ENCODE measurements around the gene UGT1A1.
"Not testable (repeated sequence)": the region's sequence is repeated elsewhere in the genome, so short reads cannot be mapped to it uniquely, and the experiment has no call there.

The UGT1A1 gene

DNA sequence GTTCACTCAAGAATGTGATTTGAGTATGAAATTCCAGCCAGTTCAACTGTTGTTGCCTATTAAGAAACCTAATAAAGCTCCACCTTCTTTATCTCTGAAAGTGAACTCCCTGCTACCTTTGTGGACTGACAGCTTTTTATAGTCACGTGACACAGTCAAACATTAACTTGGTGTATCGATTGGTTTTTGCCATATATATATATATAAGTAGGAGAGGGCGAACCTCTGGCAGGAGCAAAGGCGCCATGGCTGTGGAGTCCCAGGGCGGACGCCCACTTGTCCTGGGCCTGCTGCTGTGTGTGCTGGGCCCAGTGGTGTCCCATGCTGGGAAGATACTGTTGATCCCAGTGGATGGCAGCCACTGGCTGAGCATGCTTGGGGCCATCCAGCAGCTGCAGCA lies at the start of gene UGT1A1:
Gene UGT1A1 (plus strand): TSS at position 228 of the 400 bp plus-strand sequence. CDS start 18 bp downstream, at position 246.
- DNase-seq: no peak

DNA sequence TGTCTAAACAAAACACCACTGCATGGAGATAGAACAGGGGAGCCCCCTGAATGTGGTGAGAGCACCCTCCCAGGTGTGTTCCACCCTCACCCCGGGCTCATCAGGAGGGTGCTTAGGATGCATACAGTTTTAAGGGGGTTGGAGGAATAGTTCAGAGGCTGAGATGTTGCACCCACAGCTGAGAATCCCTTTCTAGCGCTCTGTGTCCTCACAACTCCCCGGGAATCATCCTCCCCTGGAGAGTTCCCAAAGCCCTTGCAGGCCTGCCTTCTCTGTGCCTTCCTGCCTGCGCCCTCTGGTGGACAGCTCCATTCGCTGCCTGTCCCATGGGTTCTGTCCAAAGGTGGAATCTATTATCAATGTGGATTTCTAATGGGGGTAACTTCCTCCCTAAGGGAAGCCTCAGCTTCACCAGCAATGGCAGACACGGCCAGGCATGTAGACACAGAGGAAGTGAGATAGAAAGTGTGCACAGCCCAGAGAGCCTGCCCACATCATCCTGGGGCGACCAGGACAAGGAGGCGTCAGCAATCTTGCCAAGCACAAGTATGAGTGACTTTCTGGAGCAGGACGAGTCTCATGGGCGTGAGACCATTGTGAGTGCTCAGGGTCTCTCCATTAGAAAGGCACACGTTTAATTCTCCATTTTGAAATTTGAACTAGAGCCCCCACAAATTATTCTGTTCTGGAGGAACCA lies 48.6 kb upstream of the UGT1A1 start:
- peak; percentile 39 for DNase-seq

- no peak for DNase-seq
These were observed 47.3 kb upstream of the UGT1A1 start, which contains the start of gene UGT1A5 for GRCh38 chr2:233712611-233713261. UGT1A5 (plus strand) TSS chr2:233712907; CDS start chr2:233712992, 85 bp downstream.

- no peak for DNase-seq
These were observed 46.8 kb upstream of the UGT1A1 start for GRCh38 chr2:233713262-233713615.

GRCh38 chr2:233714121-233714520 lies 45.9 kb upstream of the UGT1A1 start:
- DNase-seq: no peak

DNA sequence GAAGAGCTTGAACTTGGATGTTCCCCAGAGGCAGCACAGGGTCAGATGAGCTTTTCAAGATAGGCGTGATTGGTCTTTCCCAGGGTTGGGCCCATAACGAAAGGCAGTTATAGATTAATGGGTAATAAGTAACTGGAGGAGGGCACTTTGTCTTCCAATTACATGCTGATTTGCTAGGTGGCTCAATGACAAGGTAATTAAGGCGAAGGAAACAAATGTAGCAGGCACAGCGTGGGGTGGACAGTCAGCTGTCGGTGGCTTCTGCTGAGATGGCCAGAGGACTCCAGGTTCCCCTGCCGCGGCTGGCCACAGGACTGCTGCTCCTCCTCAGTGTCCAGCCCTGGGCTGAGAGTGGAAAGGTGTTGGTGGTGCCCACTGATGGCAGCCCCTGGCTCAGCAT lies 41.5 kb upstream of the UGT1A1 start, which contains the start of gene UGT1A4:
Gene UGT1A4 (plus strand): TSS at position 185 of the 400 bp plus-strand sequence. CDS start 85 bp downstream, at position 270.
- no peak for DNase-seq

DNA sequence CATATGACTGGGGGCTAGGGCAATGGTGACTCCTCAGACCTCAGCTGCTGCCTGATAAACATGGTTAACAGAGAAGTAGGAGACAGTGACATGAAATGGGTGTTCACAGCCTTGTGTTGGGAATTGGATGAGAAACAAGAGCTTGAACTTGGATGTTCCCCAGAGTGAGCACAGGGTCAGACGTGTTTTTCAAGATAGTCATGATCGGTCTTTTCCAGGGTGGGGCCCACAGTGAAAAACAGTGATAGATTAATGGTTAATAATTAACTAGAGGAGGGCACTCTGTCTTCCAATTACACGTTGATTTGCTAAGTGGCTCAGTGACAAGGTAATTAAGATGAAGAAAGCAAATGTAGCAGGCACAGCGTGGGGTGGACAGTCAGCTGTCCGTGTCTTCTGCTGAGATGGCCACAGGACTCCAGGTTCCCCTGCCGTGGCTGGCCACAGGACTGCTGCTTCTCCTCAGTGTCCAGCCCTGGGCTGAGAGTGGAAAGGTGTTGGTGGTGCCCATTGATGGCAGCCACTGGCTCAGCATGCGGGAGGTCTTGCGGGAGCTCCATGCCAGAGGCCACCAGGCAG lies 31.3 kb upstream of the UGT1A1 start, which contains the start of gene UGT1A3:
Gene UGT1A3 (plus strand): TSS at position 320 of the 579 bp plus-strand sequence. CDS start 85 bp downstream, at position 405.
- DNase-seq: no peak

- not testable (repeated sequence) for DNase-seq
These were observed 23.0 kb upstream of the UGT1A1 start for GRCh38 chr2:233736868-233737653.

DNA sequence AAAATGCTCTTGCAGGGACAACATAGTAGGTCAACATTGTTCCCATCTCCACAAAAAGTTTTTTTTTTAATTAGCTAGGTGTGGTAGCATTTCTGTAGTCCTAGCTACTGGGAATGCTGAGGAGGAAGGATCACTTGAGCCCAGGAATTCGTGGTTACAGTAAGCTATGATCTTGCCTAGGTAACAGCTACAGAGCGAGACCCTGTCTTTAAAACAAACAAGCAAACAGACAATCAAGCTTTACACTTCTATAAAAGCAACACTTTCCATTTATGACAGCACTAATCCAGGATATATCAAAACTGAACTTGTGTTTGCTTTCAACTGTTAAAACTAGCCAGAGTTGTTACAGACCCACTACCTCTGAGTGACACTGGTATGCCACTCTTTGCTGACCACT lies 19.2 kb upstream of the UGT1A1 start:
- DNase-seq: no peak

DNA sequence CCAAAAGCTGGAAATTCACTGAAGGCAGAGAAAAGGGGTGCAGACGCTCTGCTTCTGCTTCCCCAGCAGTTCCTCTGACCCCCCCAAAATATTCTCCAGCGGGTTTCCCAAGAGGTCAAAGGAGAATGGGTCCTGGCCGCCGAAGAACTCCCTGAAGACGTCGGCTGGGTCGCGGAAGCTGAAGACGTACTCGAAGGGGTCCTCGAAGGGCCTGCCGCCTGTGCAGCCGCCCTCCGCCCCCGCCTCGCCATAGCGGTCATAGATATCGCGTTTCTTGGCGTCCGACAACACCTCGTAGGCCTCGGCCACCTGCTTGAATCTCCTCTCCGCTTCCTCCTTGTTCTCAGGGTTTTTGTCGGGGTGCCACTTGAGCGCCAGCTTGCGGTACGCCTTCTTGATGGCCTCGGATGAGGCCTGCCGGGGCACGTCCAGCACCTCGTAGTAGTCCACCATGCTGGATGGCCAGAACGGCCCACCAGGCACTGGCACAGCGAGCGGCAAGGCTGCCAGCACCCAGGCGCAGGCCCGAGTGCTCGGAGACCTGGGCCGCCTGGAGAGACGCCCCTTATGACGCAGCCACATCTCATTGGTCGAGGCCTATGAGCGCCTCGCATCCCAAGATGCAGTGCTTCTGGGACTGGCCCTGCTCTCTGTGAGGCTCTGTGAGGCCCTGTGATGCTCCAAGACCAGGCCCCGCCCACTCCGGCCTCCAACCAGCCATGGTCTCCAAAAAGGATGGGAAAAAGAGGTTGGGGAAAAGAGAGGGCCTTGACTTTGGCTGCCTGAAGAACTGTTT lies 16.4 kb upstream of the UGT1A1 start:
- no peak for DNase-seq

GRCh38 chr2:233745073-233745755 lies 14.9 kb upstream of the UGT1A1 start:
- no peak for DNase-seq

GRCh38 chr2:233745838-233746237 lies 14.2 kb upstream of the UGT1A1 start:
- DNase-seq: not testable (repeated sequence)

DNA sequence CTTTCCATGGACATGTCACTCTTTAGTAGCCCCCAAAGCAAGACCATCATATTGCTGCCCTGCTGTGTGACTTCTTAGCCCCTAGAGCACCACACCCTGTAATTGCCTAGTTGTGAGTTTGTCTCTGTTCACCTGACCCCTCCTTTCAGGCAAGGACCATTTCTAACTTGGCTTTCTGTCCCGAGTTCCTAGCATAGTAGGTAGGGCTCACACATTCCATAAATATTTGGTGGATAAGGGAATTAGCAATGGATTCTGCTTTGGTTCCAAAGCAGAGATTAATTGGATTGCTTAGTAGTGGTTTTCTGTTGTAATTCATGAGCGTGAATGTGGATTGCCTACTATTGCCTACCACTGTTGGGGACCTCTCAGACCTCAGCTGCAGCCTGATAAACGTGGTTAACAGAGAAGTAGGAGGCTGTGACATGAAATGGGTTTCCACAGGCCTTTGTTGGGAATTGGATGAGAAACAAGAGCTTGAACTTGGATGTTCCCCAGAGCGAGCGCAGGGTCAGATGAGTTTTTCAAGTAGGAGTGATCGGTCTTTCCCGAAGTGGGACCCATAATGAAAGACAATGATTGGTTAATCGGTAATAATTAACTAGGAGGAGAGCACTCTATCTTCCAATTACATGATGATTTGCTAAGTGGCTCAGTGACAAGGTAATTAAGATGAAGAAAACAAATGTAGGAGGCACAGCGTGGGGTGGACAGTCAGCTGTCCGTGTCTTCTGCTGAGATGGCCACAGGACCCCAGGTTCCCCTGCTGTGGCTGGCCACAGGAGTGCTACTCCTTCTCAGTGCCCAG lies 13.4 kb upstream of the UGT1A1 start:
- no peak for DNase-seq

DNA sequence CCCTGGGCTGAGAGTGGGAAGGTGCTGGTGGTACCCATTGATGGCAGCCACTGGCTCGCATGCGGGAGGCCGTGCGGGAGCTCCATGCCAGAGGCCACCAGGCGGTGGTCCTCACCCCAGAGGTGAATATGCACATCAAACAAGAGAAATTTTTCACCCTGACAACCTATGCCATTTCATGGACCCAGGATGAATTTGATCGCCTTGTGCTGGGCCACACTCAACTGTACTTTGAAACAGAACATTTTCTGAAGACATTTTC lies 12.9 kb upstream of the UGT1A1 start:
- DNase-seq: no peak

GRCh38 chr2:233750689-233751088 lies 9.4 kb upstream of the UGT1A1 start:
- DNase-seq: not testable (repeated sequence)

GRCh38 chr2:233751212-233752009 lies 8.7 kb upstream of the UGT1A1 start:
- not testable (repeated sequence) for DNase-seq

- DNase-seq: no peak
These were observed 5.0 kb upstream of the UGT1A1 start for GRCh38 chr2:233754872-233755611.

- no peak for DNase-seq
These were observed 3.5 kb upstream of the UGT1A1 start for GRCh38 chr2:233756429-233757081.

DNA sequence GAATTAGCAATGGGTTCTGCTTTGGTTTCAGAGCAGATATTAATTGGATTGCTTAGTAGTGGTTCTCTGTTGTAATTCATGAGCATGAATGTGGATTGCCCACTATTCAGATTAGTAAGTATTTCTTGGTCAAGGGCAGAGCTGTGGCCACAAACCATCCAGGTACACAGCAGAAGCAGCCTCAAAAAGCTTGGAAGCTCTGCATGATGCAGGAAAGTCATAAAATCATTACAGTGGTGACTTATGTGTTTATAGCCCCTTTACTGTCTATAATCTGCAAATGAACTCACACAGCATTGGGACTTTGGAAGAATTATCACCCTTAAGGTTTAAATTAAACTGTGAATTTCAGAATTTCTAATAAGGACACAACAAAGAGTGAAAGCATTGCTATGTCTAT lies 1.9 kb upstream of the UGT1A1 start:
- no peak for DNase-seq
